Embryonic facial prominence (tissue), 1 donor: ENCODE data around the gene DISC1.
"Not testable (repeated sequence)": the region's sequence is repeated elsewhere in the genome, so short reads cannot be mapped to it uniquely, and the experiment has no call there.

Experiments used
- DNase-seq: peaks from one replicate; pipeline ENCODE4 v3.0.0-alpha.2; 2016; ENCODE audit errors: extremely low spot score

The DISC1 gene

GRCh38 chr1:231887866-231888265 is 261.3 kb downstream of the DISC1 start:
- DNase-seq = no peak

- DNase-seq = no peak
Observed at GRCh38 chr1:231890791-231891190, 264.2 kb downstream of the DISC1 start.

DNA sequence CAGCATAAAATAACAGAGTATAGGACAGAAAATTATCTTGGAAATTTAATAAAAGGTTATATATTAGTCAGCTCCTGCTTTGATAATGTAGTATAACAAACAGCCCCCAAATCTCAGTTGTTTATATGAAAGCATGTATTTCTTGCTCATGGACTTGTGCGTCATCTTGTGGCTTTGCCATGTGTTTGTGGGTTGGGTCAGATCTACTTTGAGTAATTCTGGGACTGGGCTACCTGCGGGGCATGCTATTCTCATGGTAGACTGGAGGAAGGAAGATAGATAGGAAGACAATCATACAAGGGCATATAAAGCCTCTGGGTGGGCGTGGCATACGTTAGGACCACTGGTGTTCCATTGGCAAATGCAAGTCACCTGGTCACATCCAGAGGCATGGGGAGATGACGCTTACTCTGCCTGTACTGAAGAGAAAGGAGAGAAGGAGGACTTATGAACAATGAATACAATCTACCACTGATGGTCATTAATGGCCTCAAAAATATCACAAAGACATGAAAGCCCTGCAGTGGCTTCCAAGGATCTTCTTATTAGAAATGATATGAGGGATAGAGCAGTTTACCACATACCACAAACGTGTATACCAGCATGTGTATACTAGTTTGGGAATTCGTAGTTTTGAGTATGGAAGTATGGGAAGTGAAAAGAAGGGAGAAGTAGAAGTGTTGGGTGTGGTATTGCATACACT is 267.0 kb downstream of the DISC1 start:
- DNase-seq = no peak

- DNase-seq = no peak
Observed at GRCh38 chr1:231896806-231897205, 270.2 kb downstream of the DISC1 start.

DNA sequence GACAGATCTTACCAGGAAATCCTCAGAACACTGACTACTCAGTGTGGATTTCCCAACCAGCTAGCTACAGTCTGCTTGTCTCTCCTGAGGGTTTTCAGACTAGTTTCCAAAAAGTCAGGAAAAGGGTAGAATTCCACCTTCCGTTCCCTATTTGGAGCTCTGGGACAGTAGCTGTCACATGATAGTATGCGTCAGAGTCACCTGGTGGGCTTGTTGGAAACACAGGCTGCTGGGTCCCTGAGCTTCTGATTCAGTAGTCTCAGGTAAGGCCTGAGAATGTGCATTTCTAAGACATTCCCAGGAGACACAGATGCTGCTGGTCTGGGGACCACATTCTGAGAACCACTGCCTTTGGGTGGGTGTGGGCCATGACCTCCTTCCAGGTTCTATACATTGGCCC is 272.5 kb downstream of the DISC1 start:
- DNase-seq = no peak

GRCh38 chr1:231899713-231900435 is 273.3 kb downstream of the DISC1 start:
- DNase-seq = no peak

DNA sequence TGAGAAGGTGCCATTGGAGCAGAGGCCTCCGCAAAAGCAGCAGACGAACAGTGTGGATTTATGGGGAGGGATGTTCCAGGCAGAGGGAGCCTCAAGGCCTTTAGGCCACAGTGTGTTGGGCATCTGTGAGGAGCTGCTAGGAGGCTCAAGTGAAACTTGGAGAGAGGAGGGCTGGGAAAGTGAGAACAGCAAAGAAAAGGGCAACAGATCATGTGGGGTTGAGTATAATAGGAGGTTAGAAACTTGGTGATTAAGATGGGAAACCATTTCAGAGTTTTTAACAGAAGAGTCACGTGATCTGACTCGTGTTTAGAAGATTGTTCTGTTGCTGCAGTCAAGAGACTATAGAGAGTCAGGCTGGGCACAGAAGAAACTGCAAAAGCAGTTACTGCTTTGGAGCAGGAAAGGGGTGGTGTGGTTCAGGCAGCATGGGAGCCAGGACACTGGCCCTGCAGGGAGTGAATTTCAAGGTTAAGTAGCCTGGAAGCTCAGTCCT is 277.0 kb downstream of the DISC1 start:
- no peak for DNase-seq

DNA sequence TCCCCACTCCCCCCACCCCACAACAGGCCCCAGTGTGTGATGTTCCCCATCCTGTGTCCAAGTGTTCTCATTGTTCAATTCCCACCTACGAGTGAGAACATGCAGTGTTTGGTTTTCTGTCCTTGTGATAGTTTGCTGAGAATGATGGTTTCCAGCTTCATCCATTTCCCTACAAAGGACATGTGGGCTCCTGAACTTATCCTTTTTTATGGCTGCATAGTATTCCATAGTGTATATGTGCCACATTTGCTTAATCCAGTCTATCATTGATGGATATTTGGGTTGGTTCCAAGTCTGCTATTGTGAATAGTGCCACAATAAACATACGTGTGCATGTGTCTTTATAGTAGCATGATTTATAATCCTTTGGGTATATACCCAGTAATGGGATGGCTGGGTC is 280.7 kb downstream of the DISC1 start:
- not testable (repeated sequence) for DNase-seq

DNA sequence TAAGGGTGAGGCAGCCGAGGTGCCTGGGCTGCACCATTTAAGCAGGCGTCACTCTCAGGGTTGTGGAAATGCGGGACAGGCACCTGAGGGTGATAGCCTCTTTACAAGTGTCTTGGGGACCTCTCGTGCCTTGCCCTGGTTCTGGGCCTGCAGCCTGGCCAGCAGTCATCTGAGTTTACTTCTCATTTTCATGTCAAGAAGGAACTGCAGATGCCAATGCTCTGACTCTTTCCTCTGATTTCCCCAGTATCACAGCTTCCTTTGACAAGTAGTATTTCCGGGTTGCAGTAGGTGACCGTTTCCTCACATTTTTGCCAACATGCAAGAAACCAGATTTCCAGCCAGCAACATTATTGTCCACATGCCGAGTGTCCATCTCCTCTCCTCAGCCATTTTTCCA is 286.9 kb downstream of the DISC1 start:
- DNase-seq = no peak

DNA sequence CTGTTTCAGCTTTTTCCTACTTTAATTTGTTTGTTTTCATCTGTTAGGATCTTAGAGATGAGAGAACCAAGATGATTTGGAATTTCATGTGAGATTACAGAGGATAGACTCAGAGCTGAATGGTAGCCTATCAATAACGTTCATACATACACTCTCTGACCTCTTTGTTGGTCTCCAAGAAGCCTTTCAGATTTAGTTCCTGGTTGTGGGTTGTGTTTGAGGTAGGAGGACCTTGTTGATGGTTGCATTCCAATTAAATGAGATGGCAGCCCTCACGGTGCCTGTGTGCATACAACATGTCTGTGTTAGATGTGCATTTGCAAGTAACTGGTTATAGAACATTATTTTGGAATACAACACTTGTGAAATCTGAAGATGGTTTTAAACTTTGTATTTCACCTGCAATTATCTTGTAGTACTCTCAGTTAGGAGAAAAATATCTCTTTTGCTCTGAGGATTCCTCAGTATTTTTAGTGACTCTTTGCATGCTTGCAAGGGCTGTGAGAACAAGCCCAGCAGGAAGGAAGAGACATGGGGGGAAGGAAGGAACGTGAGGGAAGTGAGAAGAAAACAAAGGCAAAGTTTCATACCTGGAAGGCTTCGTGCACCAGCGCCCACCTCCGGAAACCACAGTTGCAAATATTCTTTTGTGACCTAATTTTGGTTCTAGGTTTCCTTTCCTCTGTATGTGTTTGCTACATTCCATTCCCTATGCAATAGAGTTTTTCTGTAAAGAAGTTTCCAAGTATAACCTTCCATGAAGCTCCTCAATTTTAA is 291.8 kb downstream of the DISC1 start:
- DNase-seq = no peak

DNA sequence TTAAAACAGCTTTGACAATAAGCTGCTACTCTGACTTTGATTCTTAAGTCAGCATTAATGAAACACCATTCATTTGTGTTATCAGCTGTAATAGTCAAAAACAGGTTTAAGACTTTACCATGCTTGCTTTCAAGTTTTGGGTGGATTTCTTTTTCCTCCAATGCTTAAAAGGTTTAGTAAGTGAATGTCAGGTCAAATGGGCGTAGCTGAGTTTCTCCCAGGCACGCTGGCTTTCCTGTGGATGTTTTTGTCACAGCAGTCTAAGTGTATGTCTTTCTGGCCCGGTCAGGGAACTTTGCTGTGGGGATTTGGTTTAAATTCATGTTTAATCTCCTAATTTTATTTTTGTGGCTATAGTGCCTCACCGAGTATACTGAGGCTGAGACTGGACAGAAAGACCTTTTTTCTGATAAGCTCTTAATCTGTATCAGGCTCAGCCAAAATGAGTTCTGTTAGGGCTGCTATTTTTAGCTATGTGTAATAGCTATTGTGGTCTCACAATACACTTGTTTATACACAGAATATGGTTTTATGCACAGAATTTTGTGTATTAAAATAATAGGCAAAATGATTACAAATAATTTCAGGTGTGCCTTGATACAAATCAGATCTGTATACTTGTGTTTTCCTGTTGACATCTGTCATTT is 292.8 kb downstream of the DISC1 start:
- no peak for DNase-seq

DNA sequence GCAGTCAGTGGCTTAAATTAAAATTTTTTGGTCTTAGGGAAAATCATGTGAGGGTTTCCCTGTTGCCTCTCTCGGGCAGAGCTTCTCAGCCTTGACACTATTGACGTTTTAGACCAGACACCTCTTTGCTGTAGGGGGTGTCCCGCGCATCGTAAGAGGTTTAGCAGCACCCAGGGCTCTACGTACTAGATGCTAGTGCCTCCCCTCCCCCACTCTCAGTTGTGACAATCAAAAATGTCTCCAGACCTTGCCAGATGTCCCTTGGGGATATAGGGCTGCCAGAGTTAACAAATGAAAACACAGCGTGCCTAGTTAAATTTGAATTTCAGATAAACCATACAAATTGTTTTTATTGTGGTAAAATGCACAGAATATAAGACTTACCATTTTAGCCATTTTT is 293.3 kb downstream of the DISC1 start:
- DNase-seq = no peak

- DNase-seq = no peak
Observed at GRCh38 chr1:231921646-231922345, 295.2 kb downstream of the DISC1 start.

GRCh38 chr1:231923491-231924041 is 297.0 kb downstream of the DISC1 start:
- DNase-seq = no peak

- no peak for DNase-seq
Observed at GRCh38 chr1:231924180-231924579, 297.6 kb downstream of the DISC1 start.

DNA sequence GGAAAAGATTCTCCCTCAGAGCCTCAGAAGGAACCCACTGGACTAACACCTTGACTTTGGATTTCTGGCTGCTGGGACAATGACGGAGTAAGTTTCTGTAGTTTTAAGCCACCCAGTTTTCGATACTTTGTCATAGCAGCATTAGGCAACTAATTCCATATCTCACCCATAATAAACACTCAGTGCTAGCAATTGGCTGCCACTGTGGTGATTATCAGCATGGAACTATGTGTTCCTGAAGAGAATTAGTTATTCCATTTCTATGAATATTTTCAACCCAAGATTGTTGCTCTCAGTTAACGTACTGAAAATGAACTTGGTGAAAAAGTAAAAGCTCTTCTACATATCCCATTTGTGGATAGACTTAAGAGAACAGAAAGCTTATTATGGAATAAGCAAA is 299.3 kb downstream of the DISC1 start:
- no peak for DNase-seq

GRCh38 chr1:231926340-231926739 is 299.8 kb downstream of the DISC1 start:
- DNase-seq = no peak

DNA sequence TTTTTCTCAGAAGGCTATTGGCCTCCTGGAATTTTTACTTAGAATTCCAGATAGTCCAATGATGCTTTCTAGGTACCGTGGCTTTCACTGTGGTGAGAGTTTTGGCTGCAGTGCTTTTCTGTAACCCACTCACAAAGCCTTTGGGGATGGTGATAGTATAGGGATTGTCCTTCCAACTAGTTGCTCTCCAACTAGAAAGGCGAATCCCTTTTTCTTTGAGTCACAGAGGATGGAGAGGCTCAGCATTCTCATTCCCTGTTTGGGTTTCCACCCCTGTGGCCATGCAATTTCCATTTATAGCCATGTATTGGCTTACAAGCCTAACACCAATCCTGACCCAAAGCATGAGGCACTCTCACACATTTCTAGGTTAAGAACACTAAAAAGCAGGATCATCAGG is 300.3 kb downstream of the DISC1 start:
- DNase-seq = no peak

DNA sequence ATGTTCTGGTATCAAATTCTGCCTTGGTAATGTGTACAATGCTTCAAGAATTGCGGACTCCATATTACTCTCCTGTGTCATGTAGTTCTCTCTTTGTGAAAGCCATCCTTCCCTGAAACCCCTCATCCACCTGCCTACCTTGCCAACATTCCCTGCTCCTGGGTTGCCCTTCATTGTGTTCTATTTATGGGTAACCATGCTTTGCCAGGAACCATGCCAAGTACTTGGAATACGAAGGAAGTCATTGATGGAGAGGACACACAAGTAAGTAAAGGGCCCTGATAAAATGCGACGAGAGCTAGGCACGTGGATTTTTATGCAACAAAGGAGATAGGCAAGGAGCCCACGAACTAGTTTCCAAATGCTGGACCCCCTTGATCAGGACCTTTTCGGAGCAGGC is 300.8 kb downstream of the DISC1 start:
- no peak for DNase-seq

DNA sequence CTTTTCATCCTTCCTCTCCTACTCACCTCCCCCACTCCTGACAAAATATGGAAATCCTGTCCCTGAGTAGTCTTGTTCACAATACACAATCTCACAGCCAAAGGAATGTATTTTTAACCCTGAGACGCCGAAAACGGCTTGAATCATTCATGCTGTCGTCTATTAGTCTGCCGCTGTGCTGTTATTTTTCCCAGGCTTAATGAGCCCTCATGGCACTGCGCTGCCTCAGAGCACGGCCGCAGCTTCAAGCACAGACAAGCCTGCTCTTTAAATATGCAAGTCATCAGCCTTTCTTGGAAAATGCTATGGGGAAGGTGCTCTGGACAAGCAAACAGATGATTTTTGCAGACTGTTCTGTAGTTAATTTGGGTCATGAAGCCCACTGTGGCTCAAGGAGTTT is 302.7 kb downstream of the DISC1 start:
- no peak for DNase-seq
